IMR-90 (cell line): ENCODE data around the gene RORC. TPM values are rescaled to one million over a fixed set of nuclear protein-coding genes. Genes with fewer than 3 reads are reported as not detected.

Source experiments
- ATAC-seq: fragments of 200-7000 bp; cut with Tn5 transposase; 2 replicates; pipeline ENCODE4 v1.9.1; 2020; ENCODE audit warnings: low read depth, mild to moderate bottlenecking, moderate library complexity
- BruUV-seq: library from RNA; stranded (reverse); fragments of 400-500 nt; replicated peaks from 2 replicates; lab custom pipeline; 2021; lab: Mats Ljungman, UMichigan
- CTCF ChIA-PET: fragments of 300-600 bp; formaldehyde crosslinking; extraction: SDS; loops from one replicate; lab custom pipeline; 2021; ENCODE audit warnings: antibody characterized with exemption; lab: Yijun Ruan, JAX
- POLR2A ChIA-PET: fragments of 300-600 bp; sonication (Branson Sonifier 250); formaldehyde crosslinking; loops from one replicate; lab custom pipeline; 2022; ENCODE audit warnings: antibody characterized with exemption; ENCODE audit not compliant: unreplicated experiment; lab: Charles Lee
- DNase-seq: peaks from one replicate; pipeline ENCODE4 v3.0.0; 2013
- H2AFZ ChIP-seq: replicated peaks from 2 replicates; pipeline ENCODE3; 2013; ENCODE audit warnings: low read length, mild to moderate bottlenecking; ENCODE audit not compliant: poor library complexity
- H2AK5ac ChIP-seq: 2 replicates; pipeline ENCODE4 v1.6.1; 2013; ENCODE audit warnings: low read depth, low read length, inconsistent platforms
- H2AK9ac ChIP-seq: replicated peaks from 2 replicates; pipeline ENCODE3; 2013; ENCODE audit warnings: mild to moderate bottlenecking, low read depth, low read length, moderate library complexity; ENCODE audit not compliant: poor library complexity
- H2BK120ac ChIP-seq: 2 replicates; pipeline ENCODE4 v1.6.1; 2013; ENCODE audit warnings: low read depth, low read length, inconsistent platforms
- H2BK15ac ChIP-seq: 3 replicates; pipeline ENCODE4 v1.6.1; 2013; ENCODE audit warnings: low read depth, low read length, inconsistent platforms
- H2BK20ac ChIP-seq: 2 replicates; pipeline ENCODE4 v1.6.1; 2013; ENCODE audit warnings: low read depth, mild to moderate bottlenecking, inconsistent platforms, low read length, moderate library complexity
- H2BK5ac ChIP-seq: 2 replicates; pipeline ENCODE4 v1.6.1; 2013; ENCODE audit warnings: mild to moderate bottlenecking, low read depth, low read length, inconsistent platforms; ENCODE audit not compliant: poor library complexity, severe bottlenecking
- H3K14ac ChIP-seq: replicated peaks from 2 replicates; pipeline ENCODE4 v1.6.1; 2013; ENCODE audit warnings: low read depth, low read length, inconsistent platforms
- H3K18ac ChIP-seq: 2 replicates; pipeline ENCODE4 v1.6.1; 2013; ENCODE audit warnings: low read depth, low read length, control low read depth
- H3K23ac ChIP-seq: 2 replicates; pipeline ENCODE4 v1.6.1; 2013; ENCODE audit warnings: low read depth, low read length, inconsistent platforms
- H3K27ac ChIP-seq: 2 replicates; pipeline ENCODE4 v1.5.1; 2013; ENCODE audit warnings: mild to moderate bottlenecking, control low read depth, low read length; ENCODE audit not compliant: insufficient read depth
- H3K27me3 ChIP-seq: 2 replicates; pipeline ENCODE4 v1.6.1; 2013; ENCODE audit warnings: low read length; ENCODE audit not compliant: control insufficient read depth, insufficient read depth
- H3K36me3 ChIP-seq: 2 replicates; pipeline ENCODE4 v1.6.1; 2013; ENCODE audit warnings: low read length, mixed read lengths; ENCODE audit not compliant: control insufficient read depth, insufficient read depth
- H3K4ac ChIP-seq: 2 replicates; pipeline ENCODE4 v1.6.1; 2013; ENCODE audit warnings: low read depth, low read length, inconsistent platforms
- H3K4me1 ChIP-seq: 2 replicates; pipeline ENCODE4 v1.6.1; 2013; ENCODE audit warnings: low read length, mixed read lengths; ENCODE audit not compliant: control insufficient read depth, insufficient read depth
- H3K4me2 ChIP-seq: 2 replicates; pipeline ENCODE4 v1.6.1; 2013; ENCODE audit warnings: low read depth, mild to moderate bottlenecking, control low read depth, low read length, moderate library complexity
- H3K4me3 ChIP-seq: 2 replicates; pipeline ENCODE4 v1.5.1; 2013; ENCODE audit warnings: low read depth, mild to moderate bottlenecking, control low read depth, low read length, moderate library complexity; ENCODE audit not compliant: insufficient read depth
- H3K56ac ChIP-seq: 2 replicates; pipeline ENCODE4 v1.6.1; 2013; ENCODE audit warnings: low read length, inconsistent platforms; ENCODE audit not compliant: insufficient read depth; ENCODE audit errors: extremely low read depth
- H3K79me1 ChIP-seq, 2 experiments: 2 replicates each; pipeline ENCODE4 v1.6.1; 2013; ENCODE audit warnings: low read length in 2 of 2, inconsistent platforms in 1 of 2, low read depth in 1 of 2
- H3K9ac ChIP-seq: 2 replicates; pipeline ENCODE4 v1.6.1; 2013; ENCODE audit warnings: low read depth, low read length, control low read depth
- H3K9me1 ChIP-seq: 2 replicates; pipeline ENCODE4 v1.6.1; 2013; ENCODE audit warnings: low read length, inconsistent platforms; ENCODE audit not compliant: insufficient read depth
- H3K9me3 ChIP-seq: 2 replicates; pipeline ENCODE4 v1.6.1; 2013; ENCODE audit warnings: low read length; ENCODE audit not compliant: control insufficient read depth, insufficient read depth
- H4K20me1 ChIP-seq: 2 replicates; pipeline ENCODE4 v1.6.1; 2013; ENCODE audit warnings: low read length, inconsistent platforms; ENCODE audit not compliant: insufficient read depth
- H4K5ac ChIP-seq: 2 replicates; pipeline ENCODE4 v1.6.1; 2013; ENCODE audit warnings: mild to moderate bottlenecking, low read depth, low read length, control low read depth
- H4K8ac ChIP-seq, 2 experiments: 2 replicates each; pipeline ENCODE4 v1.6.1; 2013; ENCODE audit warnings: low read depth in 2 of 2, low read length in 2 of 2, control low read depth in 1 of 2, inconsistent platforms in 1 of 2
- H4K91ac ChIP-seq: 2 replicates; pipeline ENCODE4 v1.6.1; 2013; ENCODE audit warnings: low read depth, low read length, inconsistent platforms; ENCODE audit not compliant: insufficient read depth
- WGBS, 2 experiments: methylation state at CpG; one replicate each; pipeline versions ENCODE4 v1.1.5 to v1.1.7; 2013; ENCODE audit warnings: missing lambda C conversion rate in 2 of 2; ENCODE audit not compliant: insufficient read length in 1 of 2; ENCODE audit errors: extremely low coverage in 2 of 2; 5-methylcytosine and 5-hydroxymethylcytosine counted together
- dilution Hi-C: fragments of 300-500 bp; cut with HindIII; formaldehyde crosslinking; loops from one replicate; pipeline ENCODE4 v1.14.3; 2018; ENCODE audit warnings: low sequenced_read_pairs; ENCODE audit not compliant: unreplicated experiment
- in situ Hi-C: fragments of 300-500 bp; cut with MboI; formaldehyde crosslinking; loops from 3 replicates; pipeline ENCODE4 v1.14.3; 2019; ENCODE audit warnings: low sequenced_read_pairs, inconsistent platforms, mixed read lengths
- intact Hi-C: fragments of 100-400 bp; cut with micrococcal nuclease; formaldehyde crosslinking; loops from 2 replicates; pipeline ENCODE4 v1.10.0; 2022
- polyA plus RNA-seq, 3 experiments: library from polyadenylated mRNA; depleted of rRNA; stranded (reverse); fragments of >200 nt; gene quantifications; 2 replicates each; pipeline ENCODE4 v1.2.3, GENCODE V29; 2012; ENCODE audit warnings: low replicate concordance in 1 of 3
- total RNA-seq: library from RNA; depleted of rRNA; stranded (reverse); fragments of >200 nt; gene quantifications from 2 replicates; pipeline ENCODE4 v1.2.3, GENCODE V29; 2012
- TF ChIP-seq, protein P1 (sequence below): conservative IDR thresholded peaks from 2 replicates; pipeline ENCODE4 v1.5.1; 2012; ENCODE audit warnings: mild to moderate bottlenecking, low read depth, low read length, improper control_type of control experiment

The RORC gene
- total and polyA plus RNA-seq, 2 of the 4 experiments (the other 2 are of a cell fraction): not detected

GRCh38 chr1:151814426-151814825 is 17.2 kb downstream of the RORC start:
- Histone ChIP-seq H2BK20ac (no peak overlapping the region), H3K9ac (no peak overlapping the region), H2BK15ac (no peak overlapping the region), H4K20me1 (no peaks in the 10 kb centered on the region), H3K14ac (no peak overlapping the region), H3K9me1 (no peaks in the 10 kb centered on the region), H2BK120ac (no peak overlapping the region), H4K5ac (no peak overlapping the region), H3K4me2 (no peak overlapping the region), H4K91ac (no peak overlapping the region), H3K79me1 (no peaks in the 10 kb centered on the region), H3K9me3 (no peaks in the 10 kb centered on the region), H2AFZ (no peak overlapping the region), H3K4me3 (no peak overlapping the region), H2AK9ac (no peak overlapping the region), H3K4me1 (no peaks in the 10 kb centered on the region), H4K8ac (no peak overlapping the region), H3K27ac (no peak overlapping the region), H3K18ac (no peak overlapping the region), H2AK5ac (no peak overlapping the region), H3K23ac (no peak overlapping the region), H3K36me3 (no peaks in the 10 kb centered on the region), H3K27me3 (peaks cover 75% of the 10 kb centered on the region), H3K4ac (no peak overlapping the region), H2BK5ac (no peak overlapping the region), H3K56ac (no peak overlapping the region)
- dilution Hi-C loops: no loop called here
- DNase-seq (no peak), ATAC-seq (no peak)
- in situ Hi-C loops: no loop called here
- intact Hi-C loops: no loop called here
- POLR2A ChIA-PET: no interaction called here
- CTCF ChIA-PET: no interaction called here
- TF ChIP-seq, protein P1, sequence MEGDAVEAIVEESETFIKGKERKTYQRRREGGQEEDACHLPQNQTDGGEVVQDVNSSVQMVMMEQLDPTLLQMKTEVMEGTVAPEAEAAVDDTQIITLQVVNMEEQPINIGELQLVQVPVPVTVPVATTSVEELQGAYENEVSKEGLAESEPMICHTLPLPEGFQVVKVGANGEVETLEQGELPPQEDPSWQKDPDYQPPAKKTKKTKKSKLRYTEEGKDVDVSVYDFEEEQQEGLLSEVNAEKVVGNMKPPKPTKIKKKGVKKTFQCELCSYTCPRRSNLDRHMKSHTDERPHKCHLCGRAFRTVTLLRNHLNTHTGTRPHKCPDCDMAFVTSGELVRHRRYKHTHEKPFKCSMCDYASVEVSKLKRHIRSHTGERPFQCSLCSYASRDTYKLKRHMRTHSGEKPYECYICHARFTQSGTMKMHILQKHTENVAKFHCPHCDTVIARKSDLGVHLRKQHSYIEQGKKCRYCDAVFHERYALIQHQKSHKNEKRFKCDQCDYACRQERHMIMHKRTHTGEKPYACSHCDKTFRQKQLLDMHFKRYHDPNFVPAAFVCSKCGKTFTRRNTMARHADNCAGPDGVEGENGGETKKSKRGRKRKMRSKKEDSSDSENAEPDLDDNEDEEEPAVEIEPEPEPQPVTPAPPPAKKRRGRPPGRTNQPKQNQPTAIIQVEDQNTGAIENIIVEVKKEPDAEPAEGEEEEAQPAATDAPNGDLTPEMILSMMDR: no peak
- WGBS, 2 experiments: 63% methylated on average over 7 of the region's 15 CpGs; no CpG with 5 or more reads in 1 of the 2 experiments
- BruUV-seq: no TSS peak
